Tibial nerve (tissue), 4 donors: ENCODE measurements around the gene RAB12. TPM values are rescaled to one million over a fixed set of nuclear protein-coding genes. Genes with fewer than 3 reads are reported as not detected.

Experiments
- DNase-seq, 2 donors: peaks; one replicate each; pipeline ENCODE4 v3.0.0-alpha.2; 2019; ENCODE audit warnings: low spot score in 2 of 2
- H3K27ac ChIP-seq, 4 donors: fragments of 200-600 bp; sonication (generic) in 3 of 4; one replicate each; pipeline ENCODE4 v1.5.1; 2017 to 2019; ENCODE audit warnings: mild to moderate bottlenecking in 1 of 4
- H3K27me3 ChIP-seq, 2 donors: fragments of 200-600 bp; sonication (generic) in 1 of 2; one replicate each; pipeline versions ENCODE4 v1.5.1 to v1.6.0; 2017 to 2019
- H3K36me3 ChIP-seq, 3 donors: fragments of 200-600 bp; sonication (generic); one replicate each; pipeline ENCODE4 v1.5.1; 2018 to 2019
- H3K4me1 ChIP-seq, 4 donors: fragments of 200-600 bp; sonication (generic) in 3 of 4; one replicate each; pipeline ENCODE4 v1.5.1; 2017 to 2019
- H3K4me3 ChIP-seq, 4 donors: fragments of 200-600 bp; sonication (generic) in 3 of 4; one replicate each; pipeline ENCODE4 v1.5.1; 2017 to 2019; ENCODE audit warnings: mild to moderate bottlenecking in 1 of 4, moderate library complexity in 1 of 4
- H3K9me3 ChIP-seq, 4 donors: fragments of 200-600 bp; sonication (generic) in 3 of 4; one replicate each; pipeline ENCODE4 v1.5.1; 2017 to 2019
- CTCF ChIP-seq, 5 experiments: fragments of 200-600 bp in 3 of 5; fragments of 450-650 bp in 2 of 5; sonication (generic) in 3 of 5; IDR thresholded peaks; one replicate each; pipeline ENCODE4 v1.5.1; 2016 to 2019; ENCODE audit warnings: antibody characterized with exemption in 5 of 5, mild to moderate bottlenecking in 3 of 5, moderate library complexity in 2 of 5
- EP300 ChIP-seq, 2 donors: sonication (generic); formaldehyde crosslinking; IDR thresholded peaks; one replicate each; pipeline ENCODE4 v1.6.1; 2017; ENCODE audit warnings: antibody characterized with exemption in 2 of 2, mild to moderate bottlenecking in 1 of 2
- POLR2A ChIP-seq, 2 donors: fragments of 450-650 bp; IDR thresholded peaks; one replicate each; pipeline ENCODE4 v1.6.1; 2017; ENCODE audit warnings: antibody characterized with exemption in 2 of 2, mild to moderate bottlenecking in 2 of 2, moderate library complexity in 2 of 2
- WGBS, 2 donors: methylation state at CpG; one replicate each; pipeline ENCODE4 v1.1.5; 2018; 5-methylcytosine and 5-hydroxymethylcytosine counted together
- total RNA-seq, 4 donors: library from RNA; depleted of rRNA; stranded (reverse); fragments of >200 nt; gene quantifications; one replicate each; pipeline ENCODE4 v1.1.0, GENCODE V29; 2016

Gene RAB12
- total RNA-seq, 4 donors from 2014 or later: 36.0 to 102 (median 53.5) TPM

GRCh38 chr18:8631265-8631664, 22.0 kb downstream of the RAB12 start:
- no peak overlapping the region for H3K27ac ChIP-seq
- no peaks in the 10 kb centered on the region for H3K9me3 ChIP-seq
- TF ChIP-seq CTCF (IDR thresholded peaks at IDR 0.05): no peak
- peaks cover 0 to 52% (median 8%) of the 10 kb centered on the region in 3 donors for H3K36me3 ChIP-seq
- peaks cover 0 to 45% (median 4%) of the 10 kb centered on the region in 4 donors for H3K4me1 ChIP-seq
- 95 to 98% methylated on average over 5 of the region's 5 CpGs for WGBS, 2 donors
- no peak overlapping the region for H3K4me3 ChIP-seq
- DNase-seq: no peak
- H3K27me3 ChIP-seq: no peaks in the 10 kb centered on the region

GRCh38 chr18:8632386-8632785, 23.1 kb downstream of the RAB12 start:
- Histone ChIP-seq H3K27ac (no peak overlapping the region), H3K4me3 (no peak overlapping the region), H3K27me3 (no peaks in the 10 kb centered on the region), H3K36me3 (peaks cover 0 to 52% (median 13%) of the 10 kb centered on the region in 3 donors), H3K9me3 (no peaks in the 10 kb centered on the region), H3K4me1 (peaks cover 0 to 38% (median 4%) of the 10 kb centered on the region in 4 donors)
- whole genome bisulfite sequencing, 2 donors: 95 to 97% methylated on average over 4 of the region's 4 CpGs
- DNase-seq: no peak
- TF ChIP-seq POLR2A (IDR thresholded peaks at IDR 0.05) (no peak), CTCF (IDR thresholded peaks at IDR 0.05) (no peak), EP300 (IDR thresholded peaks at IDR 0.05) (no peak)

- DNase-seq: no peak
- H3K36me3 ChIP-seq: peaks cover 0 to 70% (median 13%) of the 10 kb centered on the region in 3 donors
- no peak overlapping the region for H3K27ac ChIP-seq
- H3K4me3 ChIP-seq: no peak overlapping the region
- peaks cover 0 to 18% (median 0%) of the 10 kb centered on the region in 4 donors for H3K4me1 ChIP-seq
- H3K27me3 ChIP-seq: no peaks in the 10 kb centered on the region
- no peak for TF ChIP-seq EP300 (IDR thresholded peaks at IDR 0.05)
- TF ChIP-seq CTCF (IDR thresholded peaks at IDR 0.05): no peak
- TF ChIP-seq POLR2A (IDR thresholded peaks at IDR 0.05): no peak
- H3K9me3 ChIP-seq: no peaks in the 10 kb centered on the region
- 90 to 94% methylated on average over 6 of the region's 6 CpGs for WGBS, 2 donors
Observed at GRCh38 chr18:8634508-8634907, 25.3 kb downstream of the RAB12 start.

GRCh38 chr18:8635087-8635486, 25.9 kb downstream of the RAB12 start:
- 94 to 95% methylated on average over 3 of the region's 3 CpGs for WGBS, 2 donors
- no peaks in the 10 kb centered on the region for H3K9me3 ChIP-seq
- TF ChIP-seq EP300 (IDR thresholded peaks at IDR 0.05) (no peak), CTCF (IDR thresholded peaks at IDR 0.05) (no peak), POLR2A (IDR thresholded peaks at IDR 0.05) (no peak)
- no peak overlapping the region for H3K27ac ChIP-seq
- no peak for DNase-seq
- H3K4me1 ChIP-seq: peaks cover 0 to 12% (median 0%) of the 10 kb centered on the region in 4 donors
- no peaks in the 10 kb centered on the region for H3K27me3 ChIP-seq
- no peak overlapping the region for H3K4me3 ChIP-seq
- H3K36me3 ChIP-seq: peaks cover 0 to 76% (median 13%) of the 10 kb centered on the region in 3 donors

GRCh38 chr18:8639762-8640161, 30.5 kb downstream of the RAB12 start:
- Histone ChIP-seq H3K27ac (no peak overlapping the region), H3K9me3 (no peaks in the 10 kb centered on the region), H3K4me3 (no peak overlapping the region), H3K36me3 (peaks cover 0 to 66% (median 13%) of the 10 kb centered on the region in 3 donors), H3K4me1 (no peaks in the 10 kb centered on the region), H3K27me3 (no peaks in the 10 kb centered on the region)
- TF ChIP-seq EP300 (IDR thresholded peaks at IDR 0.05) (no peak), POLR2A (IDR thresholded peaks at IDR 0.05) (no peak), CTCF (IDR thresholded peaks at IDR 0.05) (no peak)
- no peak for DNase-seq
- WGBS, 2 donors: 94 to 96% methylated on average over 11 of the region's 11 CpGs
